Activated naive CD4-positive, alpha-beta T cell (primary cell): Measurements from ENCODE around the gene DZIP1L.

Experiments used
- DNase-seq, 4 experiments: peaks; one replicate each; lab custom pipeline; 2025; lab: John Stamatoyannopoulos, UW

DZIP1L gene

DNA sequence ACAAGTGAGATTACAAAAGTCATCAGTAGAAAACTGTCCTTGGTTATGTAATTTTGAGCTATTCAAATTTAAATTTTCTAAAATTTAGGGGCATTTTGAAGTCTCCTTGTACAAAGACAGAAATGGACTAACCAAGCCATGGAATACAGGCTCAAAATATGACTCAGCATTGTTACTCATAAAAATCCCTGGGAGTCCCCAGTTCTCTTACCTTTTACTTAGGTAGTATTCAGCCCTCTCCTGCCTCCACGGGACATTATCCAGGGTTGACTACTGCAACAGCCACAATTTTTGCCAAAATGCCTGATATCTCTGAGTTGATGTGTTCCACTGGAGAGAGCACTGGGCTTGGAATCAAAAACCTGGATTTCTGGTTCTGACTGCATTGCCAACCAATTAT is 80.5 kb downstream of the DZIP1L start:
- DNase-seq = no peak

DNA sequence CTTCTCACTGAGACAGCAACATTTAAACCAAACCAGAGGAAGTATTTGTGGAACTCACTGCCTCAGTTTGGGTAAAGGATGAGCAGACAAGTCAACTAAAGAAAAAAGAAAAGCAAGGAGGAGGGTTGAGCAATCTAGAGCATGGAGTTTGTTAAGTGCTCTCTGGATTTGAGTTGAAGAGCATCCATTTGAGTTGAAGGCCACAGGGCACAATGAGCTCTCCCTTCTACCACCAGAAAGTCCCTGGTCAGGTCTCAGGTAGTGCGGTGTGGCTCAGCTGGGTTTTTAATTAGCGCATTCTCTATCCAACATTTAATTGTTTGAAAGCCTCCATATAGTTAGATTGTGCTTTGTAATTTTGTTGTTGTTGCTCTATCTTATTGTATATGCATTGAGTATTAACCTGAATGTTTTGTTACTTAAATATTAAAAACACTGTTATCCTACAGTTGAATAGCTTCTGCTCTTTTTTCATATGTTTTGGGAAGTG is 82.2 kb downstream of the DZIP1L start:
- DNase-seq = no peak

DNA sequence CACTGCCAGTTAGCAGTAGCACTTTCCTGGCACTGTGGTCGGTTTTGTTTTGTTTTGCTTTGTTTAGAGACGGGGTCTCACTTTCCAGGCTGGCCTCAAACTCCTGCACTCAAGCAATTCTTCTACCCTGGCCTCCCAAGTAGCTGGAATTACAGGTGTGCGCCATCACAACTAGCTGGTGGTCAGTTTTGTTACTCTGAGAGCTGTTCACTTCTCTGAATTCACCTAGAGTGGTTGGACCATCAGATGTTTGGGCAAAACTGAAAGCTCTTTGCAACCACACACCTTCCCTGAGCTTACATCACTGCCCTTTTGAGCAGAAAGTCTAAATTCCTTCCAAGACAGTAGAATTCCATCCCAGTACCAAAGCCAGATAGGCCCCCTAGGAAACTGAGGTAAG is 82.8 kb downstream of the DZIP1L start:
- no peak for DNase-seq

DNA sequence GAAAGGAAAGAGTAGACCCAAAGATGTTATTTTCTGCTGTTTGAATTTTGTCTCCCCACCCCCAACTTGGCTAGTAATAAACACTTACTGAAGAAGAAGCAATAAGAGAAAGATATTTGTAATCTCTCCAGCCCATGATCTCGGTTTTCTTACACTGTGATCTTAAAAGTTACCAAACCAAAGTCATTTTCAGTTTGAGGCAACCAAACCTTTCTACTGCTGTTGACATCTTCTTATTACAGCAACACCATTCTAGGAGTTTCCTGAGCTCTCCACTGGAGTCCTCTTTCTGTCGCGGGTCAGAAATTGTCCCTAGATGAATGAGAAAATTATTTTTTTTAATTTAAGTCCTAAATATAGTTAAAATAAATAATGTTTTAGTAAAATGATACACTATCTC is 83.9 kb downstream of the DZIP1L start:
- DNase-seq = no peak

DNA sequence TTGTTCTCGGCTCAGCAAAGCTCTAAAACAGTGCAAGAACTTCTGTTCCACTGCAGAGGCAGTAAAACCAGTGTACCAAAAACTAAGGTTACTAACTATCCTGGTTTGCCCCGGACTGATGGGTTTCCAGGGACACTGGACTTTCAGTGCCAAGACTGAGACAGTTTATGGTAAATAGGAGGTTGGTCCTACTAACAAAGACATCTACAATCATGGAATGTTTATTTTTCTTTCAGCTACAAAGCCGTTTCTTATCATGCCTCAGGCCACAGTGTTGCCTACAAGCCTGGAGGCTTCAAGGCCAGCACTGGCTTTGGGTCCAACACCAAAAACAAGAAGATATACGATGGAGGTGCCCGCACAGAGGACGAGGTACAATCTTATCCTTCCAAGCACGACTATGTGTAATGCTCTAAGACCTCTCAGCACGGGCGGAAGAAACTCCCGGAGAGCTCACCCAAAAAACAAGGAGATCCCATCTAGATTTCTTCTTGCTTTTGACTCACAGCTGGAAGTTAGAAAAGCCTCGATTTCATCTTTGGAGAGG is 84.6 kb downstream of the DZIP1L start:
- no peak for DNase-seq

DNA sequence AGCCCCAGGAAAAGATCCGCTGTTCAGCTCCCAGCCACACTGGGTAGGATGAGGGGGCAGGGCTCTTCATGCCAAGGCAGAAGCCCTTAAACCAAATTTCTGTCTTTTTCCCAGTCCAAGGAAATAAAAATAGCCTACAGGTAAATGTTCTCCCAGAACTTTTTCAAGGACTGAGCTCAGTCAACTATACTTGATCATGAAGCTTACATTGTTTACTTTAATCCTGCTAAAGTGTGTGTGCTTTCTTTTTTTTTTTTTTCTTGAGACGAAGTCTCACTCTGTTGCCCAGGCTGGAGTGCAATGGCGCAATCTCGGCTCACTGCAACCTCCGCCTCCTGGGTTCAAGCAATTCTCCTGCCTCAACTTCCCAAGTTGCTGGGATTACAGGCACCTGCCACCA is 87.6 kb downstream of the DZIP1L start:
- no peak for DNase-seq

DNA sequence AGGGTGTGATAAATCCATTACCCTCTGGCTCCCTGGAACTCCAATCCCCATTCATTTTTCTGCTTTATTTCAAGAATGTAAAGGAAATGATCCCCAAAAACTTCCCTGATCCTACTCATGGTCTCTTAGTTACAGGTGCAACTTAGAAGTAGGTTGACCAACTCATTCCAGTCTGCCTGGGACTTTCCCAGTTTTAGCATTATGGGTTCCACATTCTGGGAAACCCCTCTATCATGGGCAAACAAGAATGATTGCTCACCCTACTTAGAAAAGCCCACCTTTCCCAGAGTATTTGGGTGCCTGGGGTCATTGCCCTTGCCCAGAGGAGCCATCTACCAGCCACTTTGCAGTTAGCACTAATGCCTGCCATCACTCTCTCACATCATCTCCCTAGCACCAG is 89.9 kb downstream of the DZIP1L start:
- DNase-seq = no peak

DNA sequence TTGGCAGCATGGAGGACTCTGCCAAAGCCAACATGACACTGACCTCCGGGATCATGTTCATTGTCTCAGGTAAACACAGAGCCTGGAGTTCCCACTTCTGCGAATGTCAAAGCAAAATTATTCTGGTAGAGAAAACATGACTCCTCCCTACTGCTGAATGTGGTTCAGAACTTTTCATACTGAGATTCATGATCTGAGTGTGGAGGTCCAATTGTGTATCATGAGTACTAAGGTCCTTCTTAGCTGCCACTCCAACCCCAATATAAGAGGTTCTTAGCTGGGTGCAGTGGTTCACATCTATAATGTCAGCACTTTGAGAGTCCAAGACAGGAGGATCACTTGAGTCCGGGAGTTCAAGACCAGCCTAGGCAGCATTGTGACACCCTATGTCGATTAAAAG is 91.7 kb downstream of the DZIP1L start:
- no peak for DNase-seq

DNA sequence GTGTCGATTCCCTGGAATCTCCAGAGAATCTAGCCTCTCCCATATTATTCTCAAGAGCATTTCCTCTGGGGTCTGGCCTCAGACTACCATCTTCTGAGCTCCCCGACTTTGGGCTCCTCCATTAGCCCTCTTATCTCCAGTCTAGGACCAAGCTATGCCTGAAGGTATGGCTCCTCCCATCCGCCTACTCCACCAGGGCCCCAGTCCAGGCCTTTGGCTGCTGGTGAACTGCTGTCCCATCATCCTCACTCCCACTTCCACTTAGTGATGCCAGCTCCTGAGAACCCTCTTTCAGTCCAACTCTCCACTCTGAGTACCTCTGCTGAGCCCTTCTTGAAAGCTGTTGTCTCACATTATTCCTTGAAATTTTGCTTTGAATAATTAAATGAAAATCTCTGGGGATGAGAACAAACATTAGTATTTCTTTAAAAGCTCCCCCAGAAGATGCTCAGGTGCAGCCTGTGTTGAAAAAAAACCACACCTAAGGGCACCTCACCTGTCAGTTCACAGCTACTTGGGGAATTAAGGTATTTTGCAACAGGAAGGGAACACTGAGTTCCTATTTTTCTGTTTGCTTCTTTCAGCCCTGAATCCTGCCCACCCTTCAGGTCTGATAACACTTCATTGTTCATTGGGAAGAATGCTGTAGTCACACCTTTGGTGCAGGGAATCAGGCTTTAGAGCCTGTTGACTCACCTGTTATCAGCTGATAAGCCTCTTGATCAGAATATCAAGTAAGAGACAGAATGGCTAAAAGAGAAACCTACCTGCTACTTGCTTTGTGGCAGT is 95.9 kb downstream of the DZIP1L start:
- no peak for DNase-seq

DNA sequence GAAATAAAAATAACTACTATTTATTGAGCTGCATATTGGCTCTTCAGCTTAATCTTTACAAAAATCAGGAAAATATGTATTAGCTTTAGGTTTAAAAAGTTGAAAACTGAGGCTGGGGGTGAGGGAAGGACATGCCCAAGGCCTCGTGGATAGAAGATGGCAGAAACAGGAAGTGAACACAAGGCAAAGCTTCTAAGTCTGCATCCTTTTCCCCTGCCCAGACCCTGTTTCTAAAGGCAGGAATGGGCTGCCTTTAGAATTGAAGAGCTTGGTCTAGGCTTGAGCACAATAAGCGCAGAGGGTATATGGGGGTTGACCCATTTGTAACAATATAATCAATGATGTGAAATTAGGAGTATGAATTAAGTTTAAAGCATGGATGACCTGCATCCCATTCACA is 99.3 kb downstream of the DZIP1L start:
- DNase-seq = no peak

DNA sequence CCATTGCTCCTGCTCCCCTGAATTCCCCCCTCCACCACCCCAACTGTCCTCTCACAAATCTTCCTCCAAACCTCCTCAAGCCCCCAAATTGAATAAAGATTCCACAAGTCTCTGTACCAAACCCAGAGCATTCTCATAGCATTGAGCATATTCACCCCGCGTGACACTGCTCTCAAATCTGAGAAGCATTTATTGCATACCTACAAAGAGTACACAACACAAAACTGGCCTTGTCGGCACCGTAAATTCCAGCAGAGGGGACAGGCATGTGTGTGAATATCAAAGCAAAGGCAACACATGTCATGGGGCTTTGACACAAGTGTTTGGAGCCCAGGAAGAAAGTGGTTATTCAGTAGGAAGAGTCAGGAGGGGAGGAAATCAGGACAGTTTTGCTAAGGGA is 102.9 kb downstream of the DZIP1L start:
- DNase-seq = no peak
